HPDE6-E6E7 (cell line): ENCODE data around the gene PRKX.
A peak's percentile ranks its signal among the peaks of the same experiment; 100 is the strongest.
"Not testable (repeated sequence)": the region's sequence is repeated elsewhere in the genome, so short reads cannot be mapped to it uniquely, and the experiment has no call there.

ENCODE experiments used
- DNase-seq: peaks from one replicate; pipeline ENCODE4 v3.0.0; 2011; ENCODE audit warnings: missing footprints; ENCODE audit errors: extremely low spot score

Gene PRKX

GRCh38 chrX:3653111-3653510, 60.3 kb downstream of the PRKX start:
- DNase-seq: no peak

- no peak for DNase-seq
Measured at GRCh38 chrX:3651277-3651676, 62.2 kb downstream of the PRKX start.

DNA sequence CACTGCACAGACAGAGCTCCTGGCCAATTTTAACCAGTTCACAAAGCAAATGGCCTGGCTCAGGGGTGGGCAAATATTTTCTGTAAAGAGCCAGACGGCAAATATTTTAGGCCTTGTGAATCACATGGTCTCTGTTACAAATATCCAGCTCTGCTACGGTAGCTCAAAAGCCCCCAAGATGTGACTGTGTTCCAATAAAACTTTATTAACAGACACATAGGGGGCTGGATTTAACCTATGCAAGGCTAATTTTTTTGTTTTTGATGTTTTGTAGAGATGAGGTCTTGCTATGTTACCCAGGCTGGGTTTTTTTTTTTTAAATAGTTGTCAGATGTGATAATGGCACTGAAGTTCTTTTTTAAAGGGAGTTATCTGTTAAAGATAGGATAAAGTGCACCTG, 65.4 kb downstream of the PRKX start:
- DNase-seq: no peak

DNA sequence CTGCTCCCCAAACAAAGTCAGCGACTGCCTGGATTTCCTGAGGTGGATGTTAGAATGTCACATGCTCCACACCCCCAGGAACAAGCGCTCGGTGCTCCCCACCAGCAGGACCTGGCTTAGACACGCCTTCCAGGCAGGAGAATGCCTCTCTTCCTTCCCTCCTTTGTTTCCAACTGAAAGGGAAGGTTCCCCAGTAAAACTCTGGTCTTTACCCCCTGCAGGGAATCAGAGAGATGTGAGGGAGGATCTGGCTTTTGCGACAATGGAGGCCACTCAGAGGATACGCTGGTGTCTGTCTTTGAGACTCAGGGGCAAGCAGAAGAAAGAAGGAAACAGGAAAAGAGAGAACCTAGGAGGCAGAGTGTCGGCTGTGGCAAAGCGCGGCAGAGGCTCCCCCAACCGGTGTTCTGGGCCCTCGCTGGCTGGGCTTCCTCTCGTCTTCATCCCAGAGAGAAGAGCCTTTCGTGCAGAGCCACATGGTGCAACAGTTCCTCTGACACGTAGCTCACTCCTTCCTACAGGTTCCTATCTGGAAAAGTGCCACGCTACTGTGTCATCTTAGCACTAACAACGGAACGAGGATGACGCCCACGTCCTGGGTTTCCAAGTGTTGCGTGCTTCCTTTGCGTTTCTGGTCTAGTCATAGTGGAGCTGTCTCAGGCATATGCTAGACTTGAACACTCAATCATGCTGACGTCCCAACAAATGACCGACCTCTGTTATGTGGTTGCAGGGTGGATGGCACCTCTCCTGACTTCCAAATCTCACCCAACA, 73.4 kb downstream of the PRKX start:
- DNase-seq: not testable (repeated sequence)

DNA sequence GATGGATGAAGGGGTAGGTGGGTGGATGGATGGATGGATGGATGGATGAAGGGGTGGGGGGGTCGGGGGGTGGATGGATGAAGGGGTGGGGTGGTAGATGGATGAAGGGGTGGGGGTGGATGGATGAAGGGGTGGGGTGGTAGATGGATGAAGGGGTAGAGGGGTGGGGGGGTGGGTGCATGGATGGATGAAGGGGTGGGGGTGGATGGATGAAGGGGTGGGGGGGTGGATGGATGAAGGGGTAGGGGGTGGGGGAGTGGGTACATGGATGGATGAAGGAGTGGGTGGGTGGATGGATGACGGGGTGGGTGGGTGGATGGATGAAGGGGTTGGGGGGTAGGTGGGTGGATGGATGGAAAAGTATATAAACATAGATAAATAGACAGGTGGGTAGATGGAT, 74.2 kb downstream of the PRKX start:
- DNase-seq: no peak

GRCh38 chrX:3638280-3638873, 75.1 kb downstream of the PRKX start:
- DNase-seq: peak; percentile 21

- DNase-seq: no peak
Measured at GRCh38 chrX:3636803-3637202, 76.6 kb downstream of the PRKX start.

DNA sequence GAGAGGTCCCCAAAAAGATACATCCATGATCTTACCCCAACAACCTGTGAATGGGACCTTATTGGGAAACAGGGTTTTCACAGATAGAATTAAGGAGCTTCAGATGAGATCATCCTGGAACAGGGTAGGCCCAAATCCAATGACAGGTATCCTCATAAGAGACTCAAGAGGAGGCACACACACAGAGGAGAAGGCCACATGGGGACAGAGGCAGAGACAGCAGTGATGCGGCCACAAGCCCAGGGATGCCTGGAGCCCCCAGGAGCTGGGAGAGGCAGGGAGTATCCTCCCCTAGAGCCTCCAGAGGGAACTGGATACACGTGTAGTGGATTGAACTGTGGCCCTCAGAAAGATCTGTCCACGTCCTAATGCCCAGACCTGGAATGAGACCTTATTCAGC, 82.3 kb downstream of the PRKX start:
- DNase-seq: no peak

DNA sequence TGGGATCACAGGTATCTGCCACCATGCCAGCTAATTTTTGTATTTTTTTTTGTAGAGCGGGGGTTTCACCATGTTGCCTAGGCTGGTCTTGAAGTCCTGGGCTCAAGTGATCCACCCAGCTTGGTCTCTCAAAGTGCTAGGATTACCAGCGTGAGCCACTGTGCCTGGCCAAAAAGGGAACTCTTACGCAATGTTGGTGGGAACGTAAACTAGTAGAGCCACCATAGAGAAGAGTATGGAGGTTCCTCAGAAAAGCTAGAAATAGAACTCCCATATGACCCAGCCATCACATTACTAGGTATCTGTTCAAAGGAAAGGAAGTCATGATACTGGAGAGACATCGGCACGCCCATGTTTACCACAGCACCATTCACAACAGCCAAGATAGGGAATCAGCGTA, 85.9 kb downstream of the PRKX start:
- no peak for DNase-seq

GRCh38 chrX:3621414-3621813, 92.0 kb downstream of the PRKX start:
- no peak for DNase-seq

DNA sequence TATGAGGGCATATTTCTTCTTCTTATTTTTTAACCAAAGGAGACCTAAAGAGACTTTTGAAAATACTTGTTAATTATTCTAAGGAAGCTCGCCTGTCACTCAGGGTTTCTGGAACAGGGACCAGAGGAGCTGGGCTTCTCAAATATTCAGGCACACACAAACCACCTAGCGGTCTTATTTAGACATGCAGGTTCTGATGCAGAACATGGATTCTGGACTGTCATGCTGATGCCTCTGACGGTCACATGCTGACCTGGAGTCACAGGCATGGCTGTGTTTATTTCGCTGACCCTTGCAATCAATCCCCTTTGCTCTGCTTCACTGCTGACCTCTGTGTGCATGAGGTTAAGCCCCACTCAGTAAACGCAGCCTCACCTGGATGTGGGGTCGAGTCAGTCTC, 101.7 kb downstream of the PRKX start:
- DNase-seq: not testable (repeated sequence)

DNA sequence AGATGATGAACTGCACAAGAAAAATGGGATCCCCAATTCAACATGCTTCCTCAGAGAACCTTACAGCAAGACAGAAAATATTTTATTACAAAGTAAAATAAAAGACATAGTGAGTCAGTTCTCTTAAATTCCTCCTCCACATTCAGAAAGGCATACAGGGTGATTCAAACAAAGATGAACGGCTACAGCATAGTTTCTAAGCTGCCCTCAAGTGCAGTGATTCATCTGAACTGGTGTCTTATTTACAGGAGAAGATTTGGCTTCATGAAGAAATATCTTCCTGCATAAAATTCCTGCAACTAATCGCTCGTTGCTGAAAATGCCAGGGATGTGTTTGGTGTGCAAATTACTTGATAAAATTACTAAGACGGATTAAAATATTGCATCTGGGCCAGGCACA, 103.6 kb downstream of the PRKX start:
- no peak for DNase-seq

DNA sequence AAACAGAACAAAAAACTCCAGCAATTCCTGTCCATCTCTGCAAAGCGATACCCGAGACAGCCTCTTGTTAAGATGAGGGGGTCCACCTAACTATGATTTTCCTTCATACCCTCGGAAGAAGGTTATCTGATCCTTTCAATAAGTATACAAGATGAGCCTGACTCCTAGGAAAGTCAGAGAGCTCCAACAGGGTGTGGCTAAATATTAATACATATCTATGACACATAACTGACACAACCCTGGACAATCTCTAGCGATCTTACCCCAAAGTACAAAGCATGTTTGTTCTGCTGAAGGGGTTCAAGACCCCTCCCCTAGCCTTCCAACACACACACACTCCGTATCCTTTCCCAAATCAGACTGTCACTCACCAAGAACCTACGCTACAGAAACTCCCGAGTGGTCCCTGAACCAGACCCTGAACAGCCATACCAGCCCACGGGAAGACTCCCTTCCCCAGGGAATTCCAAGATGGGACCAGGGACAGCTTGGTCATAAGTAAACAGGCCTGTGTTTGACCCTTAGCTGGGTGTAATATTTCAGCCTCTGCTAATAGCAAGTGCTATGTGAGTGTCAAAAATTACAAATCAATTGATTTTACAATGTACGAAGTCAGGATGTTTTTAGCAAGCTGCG, 110.3 kb downstream of the PRKX start:
- DNase-seq: no peak

GRCh38 chrX:3599802-3600430, 113.5 kb downstream of the PRKX start:
- DNase-seq: no peak

DNA sequence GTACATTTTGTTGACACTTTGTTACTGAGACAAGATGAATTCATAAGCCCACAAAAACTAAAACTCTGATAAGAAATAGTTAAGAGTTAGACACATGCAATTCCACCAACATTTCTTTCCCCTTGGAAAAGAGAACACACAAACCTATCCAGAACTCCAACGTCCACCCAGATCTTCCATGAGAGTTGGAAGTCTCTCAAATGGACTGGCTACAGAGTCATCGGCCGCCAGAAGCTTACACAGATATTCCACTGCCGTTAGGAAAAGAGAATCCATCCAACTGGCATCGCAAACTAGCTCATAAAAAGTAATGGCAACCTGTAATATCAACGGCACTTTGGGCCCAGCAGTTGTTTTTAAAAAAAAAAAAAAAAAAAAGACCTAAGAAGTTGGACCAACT, 114.7 kb downstream of the PRKX start:
- no peak for DNase-seq

- no peak for DNase-seq
Measured at GRCh38 chrX:3598046-3598605, 115.3 kb downstream of the PRKX start.

DNA sequence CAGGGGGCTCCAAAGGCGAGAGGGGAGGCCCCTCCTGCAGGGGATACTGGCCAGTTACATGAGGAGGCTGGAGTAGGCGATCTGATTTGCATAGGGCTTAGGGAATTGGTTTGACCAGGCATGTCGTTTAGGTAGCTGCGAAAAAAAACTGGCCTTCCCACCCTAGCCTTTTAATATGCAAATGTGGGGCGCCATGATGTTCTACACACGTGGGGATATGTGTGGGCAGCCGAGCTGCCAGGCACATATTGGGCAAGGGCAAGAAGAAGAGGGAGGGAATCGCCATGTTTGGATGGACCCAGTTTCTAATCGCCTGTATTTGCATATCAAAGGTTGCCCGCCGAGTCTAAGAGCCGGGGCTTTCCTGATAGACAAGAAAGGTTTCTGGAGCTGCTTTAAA, 121.3 kb downstream of the PRKX start:
- DNase-seq: no peak

DNA sequence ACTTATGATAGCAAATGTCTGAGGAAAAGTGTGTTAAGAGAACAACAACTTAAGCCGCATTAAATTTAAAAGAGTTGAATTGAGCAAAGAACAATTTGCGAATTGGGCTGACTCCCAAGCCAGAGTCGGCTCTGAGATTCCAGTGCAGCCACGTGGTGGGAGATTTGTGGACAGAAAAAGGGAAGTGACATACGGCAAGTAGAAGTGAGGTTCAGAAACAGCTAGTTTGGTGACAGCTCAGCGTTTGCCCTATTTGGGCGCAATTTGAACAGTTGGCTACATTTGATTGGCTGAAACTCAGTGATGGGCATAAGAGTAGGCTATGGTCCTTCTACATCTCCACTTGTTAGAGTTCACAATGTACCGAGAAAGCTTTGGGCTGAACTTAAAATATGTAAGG, 124.0 kb downstream of the PRKX start:
- no peak for DNase-seq

GRCh38 chrX:3585719-3586118, 127.7 kb downstream of the PRKX start:
- no peak for DNase-seq

DNA sequence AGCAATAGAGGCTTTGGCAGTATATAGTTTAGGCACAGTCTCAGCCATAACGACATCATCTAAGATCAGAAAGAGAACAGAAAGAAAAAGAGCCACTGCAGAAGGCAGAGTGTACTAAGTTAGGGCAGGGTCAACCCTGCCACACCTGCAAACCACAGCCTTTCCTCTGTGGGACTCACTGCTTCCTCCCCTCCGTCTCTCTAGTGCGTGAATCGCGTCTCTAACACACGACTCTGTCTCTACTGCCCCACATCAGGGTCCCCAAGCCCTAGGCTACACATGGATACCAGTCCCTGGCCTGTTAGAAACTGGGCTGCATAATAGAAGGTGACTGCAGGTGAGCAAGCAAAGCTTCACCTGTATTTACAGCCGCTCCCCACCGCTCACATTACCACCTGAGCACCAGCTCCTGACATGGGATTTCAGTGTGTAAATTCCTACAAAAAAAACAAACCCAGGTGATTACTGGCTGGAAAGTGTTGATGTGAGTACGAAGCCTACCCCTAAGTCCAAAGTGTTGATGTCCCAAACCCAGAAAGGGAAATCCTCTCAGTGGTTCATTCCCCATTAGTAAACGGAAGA, 128.9 kb downstream of the PRKX start:
- DNase-seq: no peak

DNA sequence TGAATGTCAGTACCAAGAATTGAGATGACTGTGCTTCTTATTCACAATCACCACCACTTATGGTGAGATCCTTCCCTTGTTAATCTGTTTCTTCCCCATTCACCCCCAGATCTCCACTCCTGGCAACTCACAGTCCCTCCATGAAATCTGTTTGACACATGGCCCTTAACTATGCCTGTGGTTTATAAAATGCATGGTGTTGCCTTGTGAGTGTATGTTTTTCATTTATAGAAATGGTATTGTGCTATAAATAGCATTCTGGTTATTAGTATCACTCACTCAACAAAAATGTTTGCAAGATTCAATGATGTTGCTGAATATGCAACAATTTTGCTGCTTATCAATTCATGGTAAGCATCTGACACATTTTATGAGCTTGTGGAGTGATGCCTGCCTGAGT, 131.0 kb downstream of the PRKX start:
- DNase-seq: no peak

- DNase-seq: no peak
Measured at GRCh38 chrX:3581609-3582108, 131.8 kb downstream of the PRKX start.
